ENCODE results near the gene SLC26A5.

DNA sequence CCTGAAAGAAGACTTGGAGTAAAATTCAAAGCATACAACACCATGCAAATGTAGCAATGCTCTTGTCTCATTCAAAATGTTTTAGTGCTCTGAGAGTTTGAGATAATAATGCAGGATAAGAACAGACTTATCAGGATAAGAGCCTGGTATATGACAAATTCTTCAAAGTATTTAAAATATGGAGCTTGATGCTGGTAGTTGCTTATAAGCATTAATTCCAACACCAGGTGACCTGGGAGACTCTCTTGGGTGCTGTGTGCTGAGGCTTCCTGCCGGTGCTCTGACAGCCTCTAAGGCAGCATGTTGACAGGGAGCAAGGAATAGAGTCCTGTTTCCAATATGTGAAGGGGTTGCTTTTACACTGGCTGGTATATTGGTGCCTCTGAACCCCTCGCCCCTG is 34.8 kb upstream of the SLC26A5 start:
- TF ChIP-seq, protein P1, sequence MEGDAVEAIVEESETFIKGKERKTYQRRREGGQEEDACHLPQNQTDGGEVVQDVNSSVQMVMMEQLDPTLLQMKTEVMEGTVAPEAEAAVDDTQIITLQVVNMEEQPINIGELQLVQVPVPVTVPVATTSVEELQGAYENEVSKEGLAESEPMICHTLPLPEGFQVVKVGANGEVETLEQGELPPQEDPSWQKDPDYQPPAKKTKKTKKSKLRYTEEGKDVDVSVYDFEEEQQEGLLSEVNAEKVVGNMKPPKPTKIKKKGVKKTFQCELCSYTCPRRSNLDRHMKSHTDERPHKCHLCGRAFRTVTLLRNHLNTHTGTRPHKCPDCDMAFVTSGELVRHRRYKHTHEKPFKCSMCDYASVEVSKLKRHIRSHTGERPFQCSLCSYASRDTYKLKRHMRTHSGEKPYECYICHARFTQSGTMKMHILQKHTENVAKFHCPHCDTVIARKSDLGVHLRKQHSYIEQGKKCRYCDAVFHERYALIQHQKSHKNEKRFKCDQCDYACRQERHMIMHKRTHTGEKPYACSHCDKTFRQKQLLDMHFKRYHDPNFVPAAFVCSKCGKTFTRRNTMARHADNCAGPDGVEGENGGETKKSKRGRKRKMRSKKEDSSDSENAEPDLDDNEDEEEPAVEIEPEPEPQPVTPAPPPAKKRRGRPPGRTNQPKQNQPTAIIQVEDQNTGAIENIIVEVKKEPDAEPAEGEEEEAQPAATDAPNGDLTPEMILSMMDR (IDR thresholded peaks at IDR 0.05): no peak
- TF ChIP-seq POLR2A (IDR thresholded peaks at IDR 0.05): no peak
